NT2/D1 (cell line): ENCODE measurements around the gene RTTN.

Experiments
- YY1 ChIP-seq: IDR thresholded peaks from 2 replicates; pipeline ENCODE4 v1.6.1; 2011; ENCODE audit not compliant: insufficient read length, insufficient read depth
- ZNF274 ChIP-seq: IDR thresholded peaks from 2 replicates; pipeline ENCODE4 v1.6.1; 2011; ENCODE audit warnings: mild to moderate bottlenecking, low read depth, low read length

GRCh38 chr18:70047931-70048603 lies 157.4 kb downstream of the RTTN start:
- TF ChIP-seq ZNF274 (no peak), YY1 (no peak)
